PC-3 (cell line): ENCODE data around the gene PPP4R1.

Experiments
- EZH2 ChIP-seq: fragments of 300-600 bp; sonication (generic); IDR thresholded peaks from one replicate; pipeline ENCODE4 v1.6.1; 2017; ENCODE audit warnings: antibody characterized with exemption, mild to moderate bottlenecking, low read length; ENCODE audit not compliant: unreplicated experiment
- EZH2phosphoT487 ChIP-seq: fragments of 300-600 bp; sonication (generic); IDR thresholded peaks from 2 replicates; pipeline ENCODE4 v1.6.1; 2018; ENCODE audit warnings: mild to moderate bottlenecking, antibody characterized with exemption, low read length, borderline replicate concordance
- TF ChIP-seq, protein P1 (sequence below): fragments of 300-600 bp; sonication (generic); conservative IDR thresholded peaks from 2 replicates; pipeline ENCODE4 v1.5.1; 2017; ENCODE audit warnings: antibody characterized with exemption, low read depth, mild to moderate bottlenecking, low read length

GRCh38 chr18:9628984-9629383 is 14.6 kb upstream of the PPP4R1 start:
- TF ChIP-seq, protein P1, sequence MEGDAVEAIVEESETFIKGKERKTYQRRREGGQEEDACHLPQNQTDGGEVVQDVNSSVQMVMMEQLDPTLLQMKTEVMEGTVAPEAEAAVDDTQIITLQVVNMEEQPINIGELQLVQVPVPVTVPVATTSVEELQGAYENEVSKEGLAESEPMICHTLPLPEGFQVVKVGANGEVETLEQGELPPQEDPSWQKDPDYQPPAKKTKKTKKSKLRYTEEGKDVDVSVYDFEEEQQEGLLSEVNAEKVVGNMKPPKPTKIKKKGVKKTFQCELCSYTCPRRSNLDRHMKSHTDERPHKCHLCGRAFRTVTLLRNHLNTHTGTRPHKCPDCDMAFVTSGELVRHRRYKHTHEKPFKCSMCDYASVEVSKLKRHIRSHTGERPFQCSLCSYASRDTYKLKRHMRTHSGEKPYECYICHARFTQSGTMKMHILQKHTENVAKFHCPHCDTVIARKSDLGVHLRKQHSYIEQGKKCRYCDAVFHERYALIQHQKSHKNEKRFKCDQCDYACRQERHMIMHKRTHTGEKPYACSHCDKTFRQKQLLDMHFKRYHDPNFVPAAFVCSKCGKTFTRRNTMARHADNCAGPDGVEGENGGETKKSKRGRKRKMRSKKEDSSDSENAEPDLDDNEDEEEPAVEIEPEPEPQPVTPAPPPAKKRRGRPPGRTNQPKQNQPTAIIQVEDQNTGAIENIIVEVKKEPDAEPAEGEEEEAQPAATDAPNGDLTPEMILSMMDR = no peak
- TF ChIP-seq EZH2 = no peak
- TF ChIP-seq EZH2phosphoT487 = no peak
